OCI-LY1 (cell line): Measurements from ENCODE around the gene CENPE.

Experiments
- H2AFZ ChIP-seq: fragments of 200-600 bp; sonication (generic), shearing (Covaris generic); 2 replicates; pipeline ENCODE4 v1.6.0; 2014; ENCODE audit warnings: antibody characterized with exemption, mild to moderate bottlenecking, low read length
- H3F3A ChIP-seq: fragments of 200-600 bp; sonication (generic), shearing (Covaris generic); 2 replicates; pipeline ENCODE4 v1.6.0; 2014; ENCODE audit warnings: mild to moderate bottlenecking, antibody characterized with exemption, low read length, moderate library complexity; ENCODE audit not compliant: insufficient read depth
- H3K27ac ChIP-seq: fragments of 200-600 bp; sonication (generic); 2 replicates; pipeline ENCODE4 v1.5.1; 2014; ENCODE audit warnings: low read length, mixed run types, mild to moderate bottlenecking, low read depth; ENCODE audit not compliant: poor library complexity, severe bottlenecking
- H3K27me3 ChIP-seq: fragments of 200-600 bp; sonication (generic); 2 replicates; pipeline ENCODE4 v1.6.0; 2014; ENCODE audit warnings: antibody characterized with exemption, mild to moderate bottlenecking, low read length, moderate library complexity; ENCODE audit not compliant: insufficient read depth
- H3K36me3 ChIP-seq: fragments of 200-600 bp; sonication (generic); 2 replicates; pipeline ENCODE4 v1.6.1; 2014; ENCODE audit warnings: mild to moderate bottlenecking, antibody characterized with exemption, low read length, moderate library complexity, mixed read lengths; ENCODE audit not compliant: insufficient read depth
- H3K4me1 ChIP-seq: fragments of 200-600 bp; sonication (generic); 2 replicates; pipeline ENCODE4 v1.5.1; 2014; ENCODE audit warnings: mild to moderate bottlenecking, low read length, moderate library complexity; ENCODE audit not compliant: insufficient read depth, severe bottlenecking
- H3K4me2 ChIP-seq: fragments of 200-600 bp; sonication (generic), shearing (Covaris generic); 2 replicates; pipeline ENCODE4 v1.6.1; 2014; ENCODE audit warnings: low read length
- H3K4me3 ChIP-seq: fragments of 200-600 bp; sonication (generic); 2 replicates; pipeline ENCODE4 v1.5.1; 2014; ENCODE audit warnings: low read length, low read depth, mild to moderate bottlenecking, mixed read lengths; ENCODE audit not compliant: poor library complexity, severe bottlenecking
- H3K79me2 ChIP-seq: fragments of 200-600 bp; shearing (Covaris generic); 2 replicates; pipeline ENCODE4 v1.6.1; 2016; ENCODE audit warnings: mixed run types, low read length, mixed read lengths; ENCODE audit not compliant: insufficient read depth
- H3K9ac ChIP-seq: fragments of 200-600 bp; sonication (generic), shearing (Covaris generic); 2 replicates; pipeline ENCODE4 v1.6.1; 2014; ENCODE audit warnings: mild to moderate bottlenecking, low read length, mixed read lengths
- H3K9me2 ChIP-seq: fragments of 200-600 bp; sonication (generic), shearing (Covaris generic); 2 replicates; pipeline ENCODE4 v1.6.1; 2014; ENCODE audit warnings: low read depth, mild to moderate bottlenecking, low read length, mixed read lengths
- H3K9me3 ChIP-seq: fragments of 200-600 bp; shearing (Covaris generic); 2 replicates; pipeline ENCODE4 v1.6.1; 2014; ENCODE audit warnings: low read length, mixed read lengths
- H4K20me1 ChIP-seq: fragments of 200-600 bp; sonication (generic), shearing (Covaris generic); 2 replicates; pipeline ENCODE4 v1.6.0; 2016; ENCODE audit warnings: mild to moderate bottlenecking, low read length; ENCODE audit not compliant: insufficient read depth
- CTCF ChIP-seq: fragments of 200-600 bp; sonication (generic), shearing (Covaris generic); IDR thresholded peaks from 2 replicates; pipeline ENCODE4 v1.5.1; 2017; ENCODE audit warnings: mild to moderate bottlenecking, antibody characterized with exemption, low read length, moderate library complexity, mixed read lengths
- EZH2 ChIP-seq: fragments of 200-600 bp; sonication (generic), shearing (Covaris generic); IDR thresholded peaks from 2 replicates; pipeline ENCODE4 v1.8.0; 2017; ENCODE audit warnings: borderline replicate concordance, mixed run types, mild to moderate bottlenecking, antibody characterized with exemption, low read length, moderate library complexity, mixed read lengths

The CENPE gene

DNA sequence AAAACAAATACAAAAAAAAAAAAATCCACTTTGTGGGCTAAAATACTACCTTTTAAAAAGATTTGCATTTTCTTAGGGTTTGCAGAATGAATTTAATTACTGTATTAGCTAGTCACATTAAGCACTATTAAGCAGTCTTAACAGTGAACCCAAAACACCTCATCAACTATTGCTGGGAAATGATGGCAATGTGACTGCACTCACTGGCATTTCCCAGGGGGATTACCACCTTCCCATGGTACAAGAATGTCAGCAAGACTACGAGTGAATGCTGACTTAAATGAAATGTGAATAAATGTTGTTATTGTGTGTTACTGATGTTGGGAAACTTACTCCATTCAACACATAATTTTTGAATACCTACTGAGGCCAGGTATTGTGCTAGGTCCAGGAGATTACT is 111.6 kb downstream of the CENPE start:
- no peaks in the 10 kb centered on the region for H4K20me1 ChIP-seq
- TF ChIP-seq EZH2: no peak
- no peak for TF ChIP-seq CTCF
- H3K4me3 ChIP-seq: no peak overlapping the region
- no peaks in the 10 kb centered on the region for H3K79me2 ChIP-seq
- peaks cover 7% of the 10 kb centered on the region; the same call in 1 of the 2 replicates for H3K36me3 ChIP-seq
- H3K9me2 ChIP-seq: no peaks in the 10 kb centered on the region
- H3K9ac ChIP-seq: no peak overlapping the region
- H3K9me3 ChIP-seq: no peaks in the 10 kb centered on the region
- no peak overlapping the region for H2AFZ ChIP-seq
- H3K4me2 ChIP-seq: no peak overlapping the region
- no peak overlapping the region for H3K27ac ChIP-seq
- H3K27me3 ChIP-seq: no peaks in the 10 kb centered on the region
- peaks cover 3% of the 10 kb centered on the region for H3K4me1 ChIP-seq
- no peaks in the 10 kb centered on the region for H3F3A ChIP-seq

- no peak for TF ChIP-seq CTCF
- no peak for TF ChIP-seq EZH2
- H3K4me2 ChIP-seq: no peak overlapping the region
- no peaks in the 10 kb centered on the region for H3K9me3 ChIP-seq
- no peaks in the 10 kb centered on the region for H3K4me1 ChIP-seq
- H2AFZ ChIP-seq: no peak overlapping the region
- no peak overlapping the region for H3K9ac ChIP-seq
- H3F3A ChIP-seq: no peaks in the 10 kb centered on the region
- H3K9me2 ChIP-seq: no peaks in the 10 kb centered on the region
- H3K79me2 ChIP-seq: no peaks in the 10 kb centered on the region
- H3K27ac ChIP-seq: no peak overlapping the region
- no peaks in the 10 kb centered on the region for H4K20me1 ChIP-seq
- H3K27me3 ChIP-seq: no peaks in the 10 kb centered on the region
- H3K36me3 ChIP-seq: peaks cover 2% of the 10 kb centered on the region; the same call in 1 of the 2 replicates
- no peak overlapping the region for H3K4me3 ChIP-seq
Observed at GRCh38 chr4:103085555-103086196, 112.5 kb downstream of the CENPE start.

GRCh38 chr4:103079621-103080020 is 118.5 kb downstream of the CENPE start:
- Histone ChIP-seq H3K79me2 (peaks cover 11% of the 10 kb centered on the region), H3F3A (no peaks in the 10 kb centered on the region), H3K36me3 (no peaks in the 10 kb centered on the region), H3K9me3 (no peaks in the 10 kb centered on the region), H3K27me3 (no peaks in the 10 kb centered on the region), H3K4me2 (no peak overlapping the region), H3K27ac (peak overlapping the region; percentile 56), H3K9ac (no peak overlapping the region), H2AFZ (no peak overlapping the region), H3K4me1 (peaks cover 33% of the 10 kb centered on the region), H4K20me1 (no peaks in the 10 kb centered on the region), H3K4me3 (no peak overlapping the region), H3K9me2 (no peaks in the 10 kb centered on the region)
- no peak for TF ChIP-seq EZH2
- no peak for TF ChIP-seq CTCF
